NCI-H1436 treated with DMSO at 0.1 percent for 48 hours (cell line): ENCODE data around the gene FBXO31.
"Not testable (repeated sequence)": the region's sequence is repeated elsewhere in the genome, so short reads cannot be mapped to it uniquely, and the experiment has no call there.

Source experiments
- DNase-seq: peaks from one replicate; lab custom pipeline; 2025; lab: John Stamatoyannopoulos, UW

Gene FBXO31

GRCh38 chr16:87384162-87384874 is 742 bp upstream of the FBXO31 start:
- no peak for DNase-seq

GRCh38 chr16:87382023-87382785 is 1.4 kb downstream of the FBXO31 start:
- no peak for DNase-seq

DNA sequence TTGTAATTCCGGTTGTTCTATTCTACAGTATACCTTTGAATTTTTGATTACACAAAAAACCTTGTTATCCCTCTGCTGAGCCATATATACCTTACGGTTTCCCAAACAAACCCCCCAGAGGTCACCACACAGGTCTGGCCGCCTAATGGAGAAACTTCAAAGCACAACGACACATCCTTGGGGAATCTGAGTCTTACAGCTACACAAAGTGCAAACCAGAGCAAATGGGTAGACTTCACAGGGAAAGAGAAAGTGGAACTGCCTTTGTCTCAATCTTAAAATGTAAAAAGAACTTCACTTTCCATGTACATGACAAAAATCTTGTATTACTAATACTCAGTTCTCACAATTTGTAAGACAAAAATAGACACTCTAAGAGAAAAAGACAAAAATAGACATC is 2.7 kb downstream of the FBXO31 start:
- DNase-seq: no peak

GRCh38 chr16:87380403-87380802 is 3.2 kb downstream of the FBXO31 start:
- DNase-seq: no peak

DNA sequence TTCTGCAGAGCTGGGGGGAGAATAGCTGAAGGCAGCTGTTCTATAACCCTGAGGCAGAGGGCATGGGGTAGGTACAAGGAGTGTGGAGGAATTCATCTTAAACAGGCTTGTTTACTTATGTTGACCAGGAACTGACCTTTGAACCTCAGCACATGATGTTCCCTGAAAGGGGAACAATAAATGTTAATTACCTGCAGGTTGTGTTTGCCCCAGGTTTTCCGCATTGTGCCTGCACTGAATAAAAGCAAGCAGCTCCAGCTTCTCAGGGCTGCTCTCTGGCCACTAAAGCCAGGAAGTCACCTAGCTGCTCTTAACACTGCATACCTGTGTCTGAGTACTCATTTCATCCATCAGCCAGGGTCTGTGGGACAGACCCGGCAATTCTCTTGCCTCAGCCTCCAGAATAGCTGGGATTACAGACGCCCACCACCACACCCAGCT is 4.2 kb downstream of the FBXO31 start:
- not testable (repeated sequence) for DNase-seq

DNA sequence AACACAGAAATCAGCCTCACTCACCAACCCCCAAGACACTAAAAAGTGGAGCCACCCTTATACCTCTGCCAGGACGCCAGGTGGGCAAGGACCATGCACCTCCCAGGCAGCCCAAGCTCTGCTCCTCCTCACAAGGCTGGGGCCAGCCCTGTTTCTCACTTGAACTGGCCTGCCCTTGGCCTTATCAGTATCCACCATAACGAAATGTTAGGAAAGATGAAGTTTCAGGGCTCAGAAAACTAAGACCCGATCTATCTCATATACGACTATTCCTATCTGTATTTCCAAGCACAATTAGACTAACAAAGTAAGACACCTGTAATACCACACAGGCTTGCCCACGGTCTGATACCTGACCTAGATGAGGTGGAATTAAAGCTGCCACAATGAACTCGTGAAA is 6.9 kb downstream of the FBXO31 start:
- no peak for DNase-seq

- no peak for DNase-seq
These were observed 8.0 kb downstream of the FBXO31 start for GRCh38 chr16:87375426-87376135.

DNA sequence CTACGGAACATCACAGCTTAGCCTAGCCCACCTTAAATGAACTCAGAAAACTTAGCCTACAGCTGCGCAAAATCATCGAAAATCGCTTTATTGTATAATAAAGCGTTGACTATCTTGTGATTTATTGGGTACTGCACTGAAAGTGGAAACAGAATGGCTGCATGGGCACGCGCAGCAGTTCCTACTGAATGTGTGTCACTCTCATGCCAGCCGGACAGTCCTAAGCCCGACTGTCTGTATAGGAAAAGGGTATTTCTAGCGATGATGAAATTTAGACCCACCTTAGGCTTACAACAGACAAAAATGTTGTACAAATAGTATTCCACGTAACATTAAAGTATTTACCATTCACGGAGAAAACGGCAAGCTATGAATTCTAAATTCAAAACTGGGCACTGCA is 9.3 kb downstream of the FBXO31 start:
- no peak for DNase-seq

- no peak for DNase-seq
These were observed 11.3 kb downstream of the FBXO31 start for GRCh38 chr16:87372305-87372704.

DNA sequence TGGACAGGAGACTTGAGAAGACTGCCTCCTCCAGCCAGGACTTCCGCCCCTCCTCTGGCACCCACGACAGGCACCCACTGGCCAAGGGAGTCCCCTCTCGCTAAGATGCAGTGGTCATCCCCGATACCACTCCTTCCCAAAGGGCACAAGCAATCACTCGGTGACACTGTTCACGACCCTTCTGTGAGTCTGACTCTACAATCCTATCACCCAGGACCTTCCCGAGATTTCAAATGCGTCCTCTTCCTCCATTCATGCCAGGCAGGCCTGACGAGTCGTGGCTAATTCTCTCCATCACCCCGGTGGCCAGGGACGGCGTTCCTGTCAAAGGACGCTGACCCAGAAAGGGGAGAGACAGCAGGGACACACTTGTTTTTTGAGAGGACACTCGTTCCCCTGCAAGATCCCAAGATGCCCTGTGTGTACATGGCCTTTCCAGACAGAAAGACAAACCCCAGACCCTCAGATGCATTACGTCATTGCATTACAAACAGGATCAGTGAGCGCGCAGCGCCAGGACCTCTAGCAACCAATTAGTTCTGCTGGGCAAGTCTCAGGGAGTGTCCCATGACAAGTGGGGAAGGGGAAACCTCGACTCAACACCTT is 12.2 kb downstream of the FBXO31 start:
- DNase-seq: no peak

DNA sequence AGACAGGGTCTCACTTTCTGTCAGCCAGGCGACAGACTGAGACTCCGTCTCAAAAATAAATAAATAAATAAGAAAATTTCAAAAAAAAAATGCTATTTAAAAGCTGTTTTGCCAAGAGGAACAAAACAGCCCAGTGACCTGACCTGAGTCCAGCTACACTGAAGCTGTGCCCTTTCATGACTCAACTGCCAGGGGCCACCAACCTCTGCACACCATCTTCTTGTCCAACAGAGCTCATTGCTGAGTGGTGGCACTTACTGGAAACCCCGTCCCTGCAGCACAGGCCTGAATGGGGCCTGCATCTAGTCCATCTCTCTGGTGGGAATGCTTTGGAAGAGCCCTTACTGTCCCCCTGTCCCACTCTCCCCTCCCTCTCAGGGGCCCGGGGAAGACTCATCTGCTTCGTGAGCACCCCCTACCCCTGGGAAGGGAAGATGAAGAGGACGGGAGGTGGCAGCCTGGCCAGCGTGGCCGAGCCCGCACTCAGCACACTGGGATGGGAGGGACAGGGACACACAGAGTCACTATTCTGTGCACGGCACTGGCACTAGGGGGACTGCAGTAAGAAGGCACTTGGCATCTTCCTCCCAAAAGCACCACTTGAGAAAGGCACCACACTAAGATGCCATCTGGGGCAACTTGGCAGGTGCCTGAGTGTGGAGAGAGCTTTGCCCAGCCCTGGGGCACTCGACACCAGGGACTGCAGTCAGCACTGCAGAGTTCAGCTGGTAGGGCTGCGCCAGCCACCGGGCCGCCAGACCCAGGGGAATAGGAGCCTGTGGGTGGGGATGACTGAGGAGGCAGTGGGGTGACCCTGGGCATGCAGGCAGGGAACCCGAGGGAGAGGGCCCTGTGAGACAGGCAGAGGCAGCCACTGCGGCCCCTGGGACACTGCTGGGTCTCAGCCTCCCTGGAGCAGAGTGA is 13.5 kb downstream of the FBXO31 start:
- DNase-seq: no peak

DNA sequence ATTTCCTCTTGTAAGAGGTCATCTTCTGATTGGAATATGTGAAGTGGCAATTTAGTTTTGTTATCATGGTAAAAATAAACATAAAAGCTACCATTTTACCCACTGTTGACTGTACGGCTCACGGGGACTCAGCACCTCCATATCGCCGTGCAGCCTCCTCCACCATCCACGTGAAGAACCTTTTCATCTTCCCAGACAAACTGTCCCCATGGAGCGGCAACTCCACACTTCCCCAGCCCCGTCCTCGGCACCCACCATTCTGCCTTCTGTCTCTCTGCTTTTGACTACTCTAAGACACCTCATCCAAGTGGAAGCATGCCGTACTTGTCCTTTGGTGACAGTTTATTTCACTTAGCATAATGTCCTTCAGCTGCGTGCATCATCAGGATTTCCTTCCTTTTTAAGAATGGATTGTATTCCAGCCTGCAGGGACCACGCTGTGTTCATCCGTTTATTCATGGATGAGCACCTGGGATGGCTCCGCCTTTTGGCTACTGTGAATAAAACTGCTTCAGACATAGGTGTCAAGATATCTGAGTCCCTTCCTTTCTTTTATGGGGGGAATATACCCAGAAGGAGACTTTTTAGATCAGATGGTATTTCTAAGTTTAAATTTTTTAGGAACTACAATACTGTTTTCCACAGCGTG is 14.3 kb downstream of the FBXO31 start:
- DNase-seq: no peak

GRCh38 chr16:87368029-87368770 is 15.4 kb downstream of the FBXO31 start:
- DNase-seq: no peak

- peak; percentile 33 for DNase-seq
These were observed 16.0 kb downstream of the FBXO31 start for GRCh38 chr16:87367529-87367928.

DNA sequence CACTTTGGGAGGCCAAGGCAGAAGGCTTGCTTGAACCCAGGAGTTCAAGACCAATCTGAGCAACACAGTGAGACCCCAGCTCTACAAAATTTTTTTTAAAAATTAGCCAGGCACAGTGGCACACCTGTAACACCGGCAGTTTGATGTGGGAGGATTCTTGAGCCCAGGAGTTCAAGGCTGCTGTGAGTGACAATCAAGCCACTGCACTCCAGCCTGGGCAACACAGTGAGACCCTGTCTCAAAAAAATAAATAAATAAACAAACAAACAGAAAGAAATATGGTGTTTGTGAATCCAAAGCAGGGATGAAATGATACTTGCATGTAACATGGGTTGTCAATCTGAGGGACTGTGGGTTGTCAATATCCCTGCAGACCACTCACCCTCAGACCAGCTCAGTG is 16.6 kb downstream of the FBXO31 start:
- DNase-seq: no peak

DNA sequence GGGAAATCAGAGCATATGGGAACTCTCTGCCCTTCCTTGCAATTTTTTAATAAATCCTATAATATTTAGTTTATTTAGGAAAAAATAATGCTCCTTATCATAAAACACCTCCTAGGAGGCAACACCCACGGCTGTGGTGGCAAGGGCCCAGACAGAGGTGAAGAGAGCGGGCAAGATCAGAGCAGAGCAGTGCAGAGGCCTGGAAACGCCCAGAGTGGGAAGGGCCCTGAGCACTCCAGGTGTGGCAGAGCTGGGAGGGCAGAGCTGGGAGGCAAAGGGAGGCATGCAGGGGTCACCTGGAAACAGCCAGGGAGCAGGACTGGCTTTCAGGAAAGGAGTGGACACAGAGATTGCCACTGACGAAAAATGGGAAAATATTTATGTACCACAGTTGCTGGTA is 17.3 kb downstream of the FBXO31 start:
- no peak for DNase-seq

GRCh38 chr16:87365021-87365713 is 18.4 kb downstream of the FBXO31 start:
- DNase-seq: no peak

DNA sequence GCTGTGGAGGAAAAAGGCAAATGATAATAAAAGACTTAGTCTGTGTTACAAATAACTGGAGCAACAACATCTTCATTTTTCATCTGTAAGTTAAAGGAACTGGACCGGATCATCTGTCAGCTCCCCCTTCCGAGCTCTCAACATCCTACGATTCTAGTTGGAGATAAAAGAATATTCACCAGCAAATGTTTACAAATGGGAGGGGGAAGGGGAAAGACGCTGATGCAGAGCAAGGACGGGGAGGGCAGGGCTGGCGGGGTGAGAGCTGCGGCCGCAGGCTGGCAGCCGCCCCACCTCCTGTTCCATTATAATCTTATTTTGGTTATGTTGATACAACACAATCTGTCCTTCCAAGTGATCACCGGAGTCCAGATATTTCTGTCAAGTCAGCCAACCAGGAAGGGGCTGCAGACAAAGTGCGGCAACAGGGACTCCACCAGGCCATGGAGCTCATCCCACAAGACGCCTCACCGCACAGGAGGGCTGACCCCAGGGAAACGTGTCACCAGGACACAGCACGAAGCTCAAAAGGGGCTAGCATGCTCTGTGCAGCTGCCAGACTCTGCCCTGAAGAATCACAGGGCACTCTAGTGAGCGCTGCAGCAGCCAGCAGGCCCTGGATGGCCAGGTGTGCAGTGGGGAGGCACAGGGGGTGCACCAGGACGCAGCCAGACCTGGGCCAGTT is 19.7 kb downstream of the FBXO31 start:
- DNase-seq: no peak
